OCI-LY7 (cell line): Measurements from ENCODE around the gene CPOX. TPM values are rescaled to one million over a fixed set of nuclear protein-coding genes. Genes with fewer than 3 reads are reported as not detected.
A peak's percentile ranks its signal among the peaks of the same experiment; 100 is the strongest.
"Not testable (repeated sequence)": the region's sequence is repeated elsewhere in the genome, so short reads cannot be mapped to it uniquely, and the experiment has no call there.

Source experiments
- BruUV-seq: library from RNA; stranded (reverse); fragments of 400-500 nt; replicated peaks from 2 replicates; lab custom pipeline; 2021; lab: Mats Ljungman, UMichigan
- CTCF ChIA-PET: fragments of 300-600 bp; sonication (Branson Sonifier 250); formaldehyde crosslinking; loops from one replicate; lab custom pipeline; 2022; ENCODE audit warnings: antibody characterized with exemption; ENCODE audit not compliant: unreplicated experiment; lab: Charles Lee
- POLR2A ChIA-PET: fragments of 300-600 bp; sonication (Branson Sonifier 250); formaldehyde crosslinking; loops from one replicate; lab custom pipeline; 2022; ENCODE audit warnings: antibody characterized with exemption; lab: Charles Lee
- DNase-seq: peaks from one replicate; pipeline ENCODE4 v3.0.0-alpha.2; 2015; ENCODE audit warnings: low spot score
- H2AFZ ChIP-seq: fragments of 200-600 bp; sonication (generic), shearing (Covaris generic); 2 replicates; pipeline ENCODE4 v1.6.1; 2014; ENCODE audit warnings: mild to moderate bottlenecking, antibody characterized with exemption, low read length, moderate library complexity
- H3K27ac ChIP-seq: fragments of 200-600 bp; sonication (generic); 2 replicates; pipeline ENCODE4 v1.5.1; 2014; ENCODE audit warnings: mixed run types, low read depth, mild to moderate bottlenecking, moderate library complexity, low read length, inconsistent platforms; ENCODE audit not compliant: poor library complexity, severe bottlenecking
- H3K36me3 ChIP-seq: fragments of 200-600 bp; sonication (generic); 2 replicates; pipeline ENCODE4 v1.6.1; 2014; ENCODE audit warnings: mild to moderate bottlenecking, antibody characterized with exemption, low read length, moderate library complexity, mixed read lengths; ENCODE audit not compliant: insufficient read depth
- H3K4me1 ChIP-seq: fragments of 200-600 bp; sonication (generic); 2 replicates; pipeline ENCODE4 v1.5.1; 2014; ENCODE audit warnings: mild to moderate bottlenecking, low read length; ENCODE audit not compliant: insufficient read depth, poor library complexity, severe bottlenecking
- H3K4me2 ChIP-seq: fragments of 200-600 bp; sonication (generic); 2 replicates; pipeline ENCODE4 v1.6.1; 2014; ENCODE audit warnings: mild to moderate bottlenecking, low read length
- H3K4me3 ChIP-seq: fragments of 200-600 bp; sonication (generic); 2 replicates; pipeline ENCODE4 v1.5.1; 2014; ENCODE audit warnings: mild to moderate bottlenecking, low read depth, low read length; ENCODE audit not compliant: poor library complexity, severe bottlenecking
- H3K79me2 ChIP-seq: fragments of 200-600 bp; sonication (generic); 2 replicates; pipeline ENCODE4 v1.6.1; 2016; ENCODE audit warnings: low read depth, mild to moderate bottlenecking, low read length, moderate library complexity, mixed read lengths; ENCODE audit not compliant: insufficient read depth
- H3K9me2 ChIP-seq: fragments of 200-600 bp; sonication (generic); 2 replicates; pipeline ENCODE4 v1.6.1; 2016; ENCODE audit warnings: mild to moderate bottlenecking, low read length, mixed read lengths; ENCODE audit not compliant: insufficient read depth
- H3K9me3 ChIP-seq: fragments of 200-600 bp; sonication (generic); 2 replicates; pipeline ENCODE4 v1.6.1; 2014; ENCODE audit warnings: mild to moderate bottlenecking, mixed run types, low read length, mixed read lengths
- H4K20me1 ChIP-seq: fragments of 200-600 bp; sonication (generic); 2 replicates; pipeline ENCODE4 v1.6.1; 2014; ENCODE audit warnings: mild to moderate bottlenecking, antibody characterized with exemption, low read length, moderate library complexity, mixed read lengths; ENCODE audit not compliant: insufficient read depth
- EZH2phosphoT487 ChIP-seq: fragments of 200-600 bp; sonication (generic); IDR thresholded peaks from 2 replicates; pipeline ENCODE4 v1.6.1; 2018; ENCODE audit warnings: low read depth, borderline replicate concordance, mild to moderate bottlenecking, mixed run types, antibody characterized with exemption, low read length, moderate library complexity, mixed read lengths
- intact Hi-C: fragments of 100-400 bp; cut with micrococcal nuclease; formaldehyde crosslinking; loops from one replicate; pipeline ENCODE4 v1.10.0; 2022; ENCODE audit not compliant: unreplicated experiment
- total RNA-seq, 2 experiments: library from RNA; depleted of rRNA in 1 of 2; stranded (reverse); fragments of >200 nt in 1 of 2; shearing (Covaris generic) in 1 of 2; gene quantifications; 2 replicates each; pipeline ENCODE4 v1.2.3, GENCODE V29; 2014 to 2022
- TF ChIP-seq, protein P1 (sequence below): fragments of 200-600 bp; sonication (generic); conservative IDR thresholded peaks from 2 replicates; pipeline ENCODE4 v1.5.1; 2014; ENCODE audit warnings: mild to moderate bottlenecking, antibody characterized with exemption, low read length, moderate library complexity, mixed read lengths

Gene CPOX
- total RNA-seq, 2 experiments from 2014 or later = 10.1 to 14.7 TPM

DNA sequence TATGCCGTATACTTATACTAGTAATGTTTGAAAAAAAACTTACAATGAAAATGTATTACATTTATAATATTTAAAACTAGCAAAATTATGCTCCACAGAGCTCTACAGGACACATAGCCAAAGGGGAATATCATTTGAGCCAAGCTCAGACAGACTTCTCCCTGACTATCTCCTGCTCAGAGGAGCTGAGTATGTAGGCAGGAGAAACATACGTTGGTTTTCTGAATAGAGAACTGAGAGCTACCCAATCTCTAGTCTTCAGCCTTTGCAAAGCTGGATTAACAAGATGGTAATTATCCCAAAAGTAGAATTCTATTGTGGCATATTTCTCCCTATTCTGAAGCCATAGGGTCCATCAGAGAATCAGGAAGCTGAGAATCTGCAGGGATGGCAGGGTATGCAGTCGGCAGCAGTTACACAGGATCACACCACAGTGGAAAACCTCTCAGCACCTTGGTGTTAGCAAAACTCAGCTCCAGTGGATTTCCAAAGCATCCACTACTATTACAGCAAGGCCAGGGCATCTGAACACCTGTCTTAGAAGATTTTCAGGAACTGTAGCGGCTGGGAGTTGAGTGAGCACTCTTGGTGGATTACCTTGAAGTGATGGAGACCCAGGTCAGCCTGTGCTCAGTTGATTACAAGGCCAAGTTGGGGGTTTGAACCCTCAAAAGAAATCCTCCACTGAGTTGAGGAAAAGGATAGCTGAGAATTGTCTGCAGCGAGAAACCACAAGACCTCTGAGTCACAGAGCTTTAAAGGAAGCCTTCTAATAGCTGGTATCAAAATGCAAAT lies 31.5 kb downstream of the CPOX start:
- H3K4me2 ChIP-seq = peak overlapping the region; percentile 61

DNA sequence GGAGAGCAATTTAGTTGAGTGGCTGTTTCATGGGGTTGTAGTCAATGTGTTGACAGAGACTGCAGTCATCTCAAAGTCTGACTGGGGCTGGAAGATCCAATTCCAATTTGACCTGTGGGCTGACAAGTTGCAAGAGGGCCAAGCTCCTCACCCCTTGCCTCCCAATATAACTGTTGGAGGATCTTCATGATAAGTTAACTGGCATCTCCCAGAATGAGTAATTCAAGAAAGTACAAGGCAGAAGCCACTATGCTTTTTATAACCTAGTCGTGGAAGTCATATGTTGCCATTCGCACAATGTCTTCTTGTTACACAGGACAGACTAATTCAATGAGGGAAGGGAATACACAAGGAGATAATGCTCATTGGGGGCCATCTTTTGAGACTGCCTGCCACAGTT lies 32.5 kb downstream of the CPOX start:
- CTCF ChIA-PET = no interaction called here
- Histone ChIP-seq H3K4me2 (peak overlapping the region; percentile 17; the same call in 1 of the 2 replicates), H3K79me2 (no peaks in the 10 kb centered on the region), H4K20me1 (no peaks in the 10 kb centered on the region), H3K9me3 (no peaks in the 10 kb centered on the region), H3K4me3 (no peak overlapping the region), H3K4me1 (peaks cover 79% of the 10 kb centered on the region), H3K27ac (peak overlapping the region; percentile 10), H3K9me2 (no peaks in the 10 kb centered on the region), H2AFZ (peak overlapping the region; percentile 54; the same call in 1 of the 2 replicates), H3K36me3 (no peaks in the 10 kb centered on the region)
- POLR2A ChIA-PET = interaction anchor here (2.4 to 19.7 kb wide), 4 partner anchors 8 to 26 kb away, joined by 15 to 296 read pairs (median 20); partner anchors contain the start of gene GPR15
- DNase-seq = no peak
- intact Hi-C loops = loop anchor here (5.0 kb wide), 1 partner anchor 451 kb away; no protein-coding TSS in a partner anchor
- BruUV-seq = no TSS peak
- TF ChIP-seq, protein P1, sequence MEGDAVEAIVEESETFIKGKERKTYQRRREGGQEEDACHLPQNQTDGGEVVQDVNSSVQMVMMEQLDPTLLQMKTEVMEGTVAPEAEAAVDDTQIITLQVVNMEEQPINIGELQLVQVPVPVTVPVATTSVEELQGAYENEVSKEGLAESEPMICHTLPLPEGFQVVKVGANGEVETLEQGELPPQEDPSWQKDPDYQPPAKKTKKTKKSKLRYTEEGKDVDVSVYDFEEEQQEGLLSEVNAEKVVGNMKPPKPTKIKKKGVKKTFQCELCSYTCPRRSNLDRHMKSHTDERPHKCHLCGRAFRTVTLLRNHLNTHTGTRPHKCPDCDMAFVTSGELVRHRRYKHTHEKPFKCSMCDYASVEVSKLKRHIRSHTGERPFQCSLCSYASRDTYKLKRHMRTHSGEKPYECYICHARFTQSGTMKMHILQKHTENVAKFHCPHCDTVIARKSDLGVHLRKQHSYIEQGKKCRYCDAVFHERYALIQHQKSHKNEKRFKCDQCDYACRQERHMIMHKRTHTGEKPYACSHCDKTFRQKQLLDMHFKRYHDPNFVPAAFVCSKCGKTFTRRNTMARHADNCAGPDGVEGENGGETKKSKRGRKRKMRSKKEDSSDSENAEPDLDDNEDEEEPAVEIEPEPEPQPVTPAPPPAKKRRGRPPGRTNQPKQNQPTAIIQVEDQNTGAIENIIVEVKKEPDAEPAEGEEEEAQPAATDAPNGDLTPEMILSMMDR = no peak
- TF ChIP-seq EZH2phosphoT487 = no peak

More for the DNA sequence above, 31.5 kb downstream of the CPOX start:
- TF ChIP-seq, protein P1 = no peak
- TF ChIP-seq EZH2phosphoT487 = no peak
- TSS peak; percentile 69 for BruUV-seq
- peak overlapping the region; percentile 69 for H2AFZ ChIP-seq
- peak overlapping the region; percentile 86 for H3K27ac ChIP-seq
- no peaks in the 10 kb centered on the region for H3K36me3 ChIP-seq
- H4K20me1 ChIP-seq = no peaks in the 10 kb centered on the region
- H3K9me2 ChIP-seq = no peaks in the 10 kb centered on the region
- POLR2A ChIA-PET = interaction anchor here (0.7 to 19.7 kb wide), 11 partner anchors 9 to 554 kb away, joined by 3 to 296 read pairs (median 7); partner anchors contain the start of genes CLDND1 and GPR15
- no peaks in the 10 kb centered on the region for H3K79me2 ChIP-seq
- H3K4me1 ChIP-seq = peaks cover 72% of the 10 kb centered on the region
- CTCF ChIA-PET = interaction anchor here (0.6 to 1.5 kb wide), 4 partner anchors 8 to 29 kb away, joined by 3 to 4 read pairs (median 3); no protein-coding TSS in a partner anchor
- H3K4me3 ChIP-seq = peak overlapping the region; percentile 24
- no peak for DNase-seq
- intact Hi-C loops = loop anchor here (2.0 to 5.0 kb wide), 3 partner anchors 21 to 450 kb away; partner anchors contain the start of gene CLDND1
- no peaks in the 10 kb centered on the region for H3K9me3 ChIP-seq

DNA sequence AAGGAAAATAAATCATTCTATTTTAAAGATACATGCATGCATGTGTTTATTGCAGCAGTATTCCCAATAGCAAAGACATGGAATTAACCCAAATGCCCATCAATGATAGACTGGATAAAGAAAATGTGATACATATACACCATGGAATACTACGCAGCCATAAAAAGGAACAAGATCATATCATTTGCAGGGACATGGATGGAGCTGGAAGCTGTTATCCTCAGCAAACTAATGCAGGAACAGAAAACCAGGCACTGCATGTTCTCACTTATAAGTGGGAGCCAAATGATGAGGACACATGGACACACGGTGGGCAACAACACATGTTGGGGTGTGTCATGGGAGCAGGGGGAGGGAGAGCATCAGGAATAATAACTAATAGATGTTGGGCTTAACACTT lies 33.6 kb downstream of the CPOX start:
- H3K4me3 ChIP-seq, CTCF ChIA-PET, H3K4me2 ChIP-seq, DNase-seq, H3K36me3 ChIP-seq, H3K79me2 ChIP-seq, H3K9me3 ChIP-seq, H3K27ac ChIP-seq, H3K9me2 ChIP-seq, H4K20me1 ChIP-seq, H2AFZ ChIP-seq, BruUV-seq: not testable (repeated sequence)
- peaks cover 78% of the 10 kb centered on the region for H3K4me1 ChIP-seq
- intact Hi-C loops = loop anchor here (5.0 kb wide), 1 partner anchor 453 kb away; no protein-coding TSS in a partner anchor
- POLR2A ChIA-PET = interaction anchor here (0.6 to 19.7 kb wide), 4 partner anchors 12 to 34 kb away, joined by 3 to 296 read pairs (median 24); partner anchors contain the start of gene GPR15
